NCI-H1092 (cell line): Measurements from ENCODE around the gene WRNIP1.

Experiments used
- DNase-seq: peaks from one replicate; lab custom pipeline; 2025; lab: John Stamatoyannopoulos, UW

The WRNIP1 gene

GRCh38 chr6:2763345-2763841 is 1.8 kb upstream of the WRNIP1 start:
- DNase-seq: no peak

- no peak for DNase-seq
These were observed 1.2 kb upstream of the WRNIP1 start for GRCh38 chr6:2763876-2764540.

GRCh38 chr6:2764610-2765165 is 505 bp upstream of the WRNIP1 start:
- DNase-seq: no peak

- DNase-seq: no peak
These were observed 938 bp downstream of the WRNIP1 start for GRCh38 chr6:2765896-2766766.

- no peak for DNase-seq
These were observed 1.8 kb downstream of the WRNIP1 start for GRCh38 chr6:2766767-2767656.

- no peak for DNase-seq
These were observed 2.7 kb downstream of the WRNIP1 start for GRCh38 chr6:2767657-2768524.

GRCh38 chr6:2768696-2769095 is 3.5 kb downstream of the WRNIP1 start:
- no peak for DNase-seq

- no peak for DNase-seq
These were observed 5.0 kb downstream of the WRNIP1 start for GRCh38 chr6:2770171-2770570.

GRCh38 chr6:2771079-2771478 is 5.9 kb downstream of the WRNIP1 start:
- no peak for DNase-seq

GRCh38 chr6:2772840-2773239 is 7.6 kb downstream of the WRNIP1 start:
- DNase-seq: no peak

- no peak for DNase-seq
These were observed 8.3 kb downstream of the WRNIP1 start for GRCh38 chr6:2773449-2773848.

GRCh38 chr6:2775003-2775402 is 9.8 kb downstream of the WRNIP1 start:
- DNase-seq: no peak

GRCh38 chr6:2777249-2777648 is 12.1 kb downstream of the WRNIP1 start:
- DNase-seq: no peak

GRCh38 chr6:2780102-2780737 is 15.0 kb downstream of the WRNIP1 start:
- DNase-seq: no peak

GRCh38 chr6:2781685-2782355 is 16.6 kb downstream of the WRNIP1 start:
- no peak for DNase-seq

- DNase-seq: no peak
These were observed 17.1 kb downstream of the WRNIP1 start for GRCh38 chr6:2782356-2782708.

GRCh38 chr6:2782825-2783187 is 17.6 kb downstream of the WRNIP1 start:
- no peak for DNase-seq

- DNase-seq: no peak
These were observed 18.2 kb downstream of the WRNIP1 start for GRCh38 chr6:2783188-2783963.

GRCh38 chr6:2784061-2784460 is 18.9 kb downstream of the WRNIP1 start:
- DNase-seq: no peak
